SU-DHL-6 (cell line): ENCODE measurements around the gene PRPF8.

Source experiments
- EZH2phosphoT487 ChIP-seq: fragments of 200-600 bp; sonication (generic), shearing (Covaris generic); conservative IDR thresholded peaks from 2 replicates; pipeline ENCODE4 v1.6.1; 2018; ENCODE audit warnings: mild to moderate bottlenecking, antibody characterized with exemption, low read length, moderate library complexity, mixed read lengths
- TF ChIP-seq, protein P1 (sequence below): fragments of 200-600 bp; sonication (generic); IDR thresholded peaks from one replicate; pipeline ENCODE4 v1.5.1; 2017; ENCODE audit warnings: antibody characterized with exemption, mild to moderate bottlenecking, low read length, moderate library complexity; ENCODE audit not compliant: insufficient read depth, poor library complexity, severe bottlenecking

DNA sequence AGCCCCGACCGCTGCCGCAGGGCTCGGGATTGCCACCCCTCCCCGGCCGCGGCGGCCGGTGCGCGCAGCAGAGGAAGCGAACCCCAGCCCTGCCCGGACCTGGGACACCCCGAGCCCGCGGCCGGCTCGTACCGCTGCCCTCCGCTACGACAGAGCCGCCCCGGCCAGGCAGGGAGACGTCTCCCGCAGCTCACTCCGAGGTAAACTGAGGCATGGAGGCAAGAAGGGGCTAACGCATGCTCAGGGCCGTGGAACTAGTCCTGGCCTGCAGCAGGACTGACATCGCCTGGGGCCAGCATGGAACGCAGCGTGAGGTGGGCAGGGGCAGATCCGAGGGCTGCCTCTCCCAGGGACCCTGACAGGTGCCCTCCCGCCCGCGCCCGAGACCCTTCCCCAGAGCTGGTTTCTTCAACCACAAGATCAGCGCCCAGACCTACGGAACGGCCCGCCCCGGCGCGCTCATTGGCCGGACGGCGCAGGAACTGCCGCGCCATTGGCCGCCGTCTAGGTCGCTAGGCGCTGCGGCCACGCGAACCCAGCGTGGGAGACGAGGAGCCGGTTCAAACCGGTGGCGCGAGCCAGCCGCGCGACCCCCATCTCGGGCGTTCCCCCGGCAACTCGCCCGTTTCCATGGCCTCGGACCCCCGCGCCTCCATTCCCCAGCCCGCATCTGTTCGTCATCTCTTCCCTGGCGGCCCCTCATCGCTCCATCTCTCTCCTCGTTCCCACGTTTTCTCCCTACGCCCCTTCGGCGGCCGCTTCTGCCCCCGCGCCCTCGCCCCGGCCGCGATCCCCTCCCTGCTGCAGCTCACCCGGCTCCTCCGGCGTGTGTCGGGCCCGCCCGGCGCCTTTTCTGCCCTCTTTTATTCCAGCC lies 56.4 kb downstream of the PRPF8 start, which contains the start of gene SLC43A2:
- TF ChIP-seq, protein P1, sequence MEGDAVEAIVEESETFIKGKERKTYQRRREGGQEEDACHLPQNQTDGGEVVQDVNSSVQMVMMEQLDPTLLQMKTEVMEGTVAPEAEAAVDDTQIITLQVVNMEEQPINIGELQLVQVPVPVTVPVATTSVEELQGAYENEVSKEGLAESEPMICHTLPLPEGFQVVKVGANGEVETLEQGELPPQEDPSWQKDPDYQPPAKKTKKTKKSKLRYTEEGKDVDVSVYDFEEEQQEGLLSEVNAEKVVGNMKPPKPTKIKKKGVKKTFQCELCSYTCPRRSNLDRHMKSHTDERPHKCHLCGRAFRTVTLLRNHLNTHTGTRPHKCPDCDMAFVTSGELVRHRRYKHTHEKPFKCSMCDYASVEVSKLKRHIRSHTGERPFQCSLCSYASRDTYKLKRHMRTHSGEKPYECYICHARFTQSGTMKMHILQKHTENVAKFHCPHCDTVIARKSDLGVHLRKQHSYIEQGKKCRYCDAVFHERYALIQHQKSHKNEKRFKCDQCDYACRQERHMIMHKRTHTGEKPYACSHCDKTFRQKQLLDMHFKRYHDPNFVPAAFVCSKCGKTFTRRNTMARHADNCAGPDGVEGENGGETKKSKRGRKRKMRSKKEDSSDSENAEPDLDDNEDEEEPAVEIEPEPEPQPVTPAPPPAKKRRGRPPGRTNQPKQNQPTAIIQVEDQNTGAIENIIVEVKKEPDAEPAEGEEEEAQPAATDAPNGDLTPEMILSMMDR = no peak
- no peak for TF ChIP-seq EZH2phosphoT487
